Transverse colon (tissue), 4 donors: Measurements from ENCODE around the gene CRLF2. TPM values are rescaled to one million over a fixed set of nuclear protein-coding genes. Genes with fewer than 3 reads are reported as not detected.

ENCODE experiments used
- DNase-seq: peaks from one replicate; pipeline ENCODE4 v3.0.0-alpha.2; 2019
- H3K27ac ChIP-seq, 4 donors: fragments of 200-600 bp; sonication (generic); 2 replicates each; pipeline ENCODE4 v1.5.1; 2016 to 2018; ENCODE audit warnings: inconsistent platforms in 4 of 4
- H3K27me3 ChIP-seq: fragments of 200-600 bp; sonication (generic); 2 replicates; pipeline ENCODE4 v1.5.1; 2017; ENCODE audit warnings: inconsistent platforms
- H3K36me3 ChIP-seq, 4 donors: fragments of 200-600 bp; sonication (generic); 2 replicates each; pipeline ENCODE4 v1.5.1; 2017 to 2019; ENCODE audit warnings: inconsistent platforms in 4 of 4
- H3K4me1 ChIP-seq, 4 donors: fragments of 200-600 bp; sonication (generic); 2 replicates each; pipeline ENCODE4 v1.5.1; 2017 to 2020; ENCODE audit warnings: inconsistent platforms in 4 of 4
- H3K4me3 ChIP-seq, 4 donors: fragments of 200-600 bp; sonication (generic); 1 replicate in 1 of 4; 2 replicates in 3 of 4; pipeline versions ENCODE4 v1.5.1 to v1.6.1; 2017 to 2019; ENCODE audit warnings: inconsistent platforms in 4 of 4
- H3K9me3 ChIP-seq, 2 donors: fragments of 200-600 bp; sonication (generic); 2 replicates each; pipeline ENCODE4 v1.5.1; 2017 to 2019; ENCODE audit warnings: inconsistent platforms in 2 of 2
- EP300 ChIP-seq: sonication (generic); formaldehyde crosslinking; IDR thresholded peaks from one replicate; pipeline ENCODE4 v1.6.1; 2017; ENCODE audit warnings: antibody characterized with exemption, low read depth
- POLR2A ChIP-seq: fragments of 450-650 bp; IDR thresholded peaks from one replicate; pipeline ENCODE4 v1.6.1; 2016; ENCODE audit warnings: antibody characterized with exemption, mild to moderate bottlenecking, moderate library complexity
- POLR2AphosphoS5 ChIP-seq, 3 donors: sonication (generic); formaldehyde crosslinking; IDR thresholded peaks; one replicate each; pipeline ENCODE4 v1.6.1; 2016; ENCODE audit warnings: antibody characterized with exemption in 3 of 3
- WGBS, 2 donors: methylation state at CpG; one replicate each; pipeline ENCODE4 v1.1.5; 2018; ENCODE audit warnings: low coverage in 1 of 2; 5-methylcytosine and 5-hydroxymethylcytosine counted together
- in situ Hi-C, 4 donors: fragments of 200-750 bp; cut with MboI; loops; one replicate each; pipeline versions ENCODE4 v1.15.0 to v1.15.1; 2017; ENCODE audit warnings: low sequenced_read_pairs in 3 of 4, low pct_ligation_motif_present in 1 of 4, low pct_unique_long_range_greater_than_20kb in 1 of 4
- intact Hi-C: fragments of 100-400 bp; cut with DNase I; formaldehyde crosslinking; loops from one replicate; pipeline ENCODE4 v1.15.1; 2023; ENCODE audit warnings: low total_unique reads
- total RNA-seq, 4 donors: library from RNA; depleted of rRNA; stranded (reverse); fragments of >200 nt; gene quantifications; one replicate each; pipeline ENCODE4 v1.1.0, GENCODE V29; 2016
- TF ChIP-seq, protein P1 (sequence below), 5 experiments: fragments of 200-600 bp in 3 of 5; fragments of 450-650 bp in 2 of 5; sonication (generic) in 3 of 5; IDR thresholded peaks; 1 replicate in 2 of 5; 2 replicates in 3 of 5; pipeline ENCODE4 v1.5.1; 2016 to 2017; ENCODE audit warnings: antibody characterized with exemption in 5 of 5, inconsistent platforms in 3 of 5, mild to moderate bottlenecking in 2 of 5, moderate library complexity in 1 of 5

Gene CRLF2
- total RNA-seq, 4 donors from 2014 or later = 0.41 to 15.0 TPM; not detected in 2

DNA sequence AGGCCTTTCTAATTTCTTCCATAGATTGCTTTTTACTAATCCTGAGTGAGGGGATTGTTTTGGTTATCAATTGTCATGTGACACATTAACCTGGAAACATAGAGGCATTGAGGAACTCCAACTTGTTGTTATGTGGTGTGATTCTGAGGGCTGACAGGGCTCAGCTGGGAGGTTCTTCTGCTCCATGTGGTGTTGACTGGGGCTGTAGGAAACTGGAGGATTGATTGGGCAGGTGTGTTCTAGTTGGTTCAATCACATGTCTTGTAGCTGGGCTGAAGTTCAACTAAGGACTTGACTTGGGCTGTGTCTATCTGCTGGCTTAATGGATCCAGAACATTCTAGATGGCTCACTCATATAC lies 10.8 kb upstream of the CRLF2 start:
- TF ChIP-seq, protein P1, sequence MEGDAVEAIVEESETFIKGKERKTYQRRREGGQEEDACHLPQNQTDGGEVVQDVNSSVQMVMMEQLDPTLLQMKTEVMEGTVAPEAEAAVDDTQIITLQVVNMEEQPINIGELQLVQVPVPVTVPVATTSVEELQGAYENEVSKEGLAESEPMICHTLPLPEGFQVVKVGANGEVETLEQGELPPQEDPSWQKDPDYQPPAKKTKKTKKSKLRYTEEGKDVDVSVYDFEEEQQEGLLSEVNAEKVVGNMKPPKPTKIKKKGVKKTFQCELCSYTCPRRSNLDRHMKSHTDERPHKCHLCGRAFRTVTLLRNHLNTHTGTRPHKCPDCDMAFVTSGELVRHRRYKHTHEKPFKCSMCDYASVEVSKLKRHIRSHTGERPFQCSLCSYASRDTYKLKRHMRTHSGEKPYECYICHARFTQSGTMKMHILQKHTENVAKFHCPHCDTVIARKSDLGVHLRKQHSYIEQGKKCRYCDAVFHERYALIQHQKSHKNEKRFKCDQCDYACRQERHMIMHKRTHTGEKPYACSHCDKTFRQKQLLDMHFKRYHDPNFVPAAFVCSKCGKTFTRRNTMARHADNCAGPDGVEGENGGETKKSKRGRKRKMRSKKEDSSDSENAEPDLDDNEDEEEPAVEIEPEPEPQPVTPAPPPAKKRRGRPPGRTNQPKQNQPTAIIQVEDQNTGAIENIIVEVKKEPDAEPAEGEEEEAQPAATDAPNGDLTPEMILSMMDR (IDR thresholded peaks at IDR 0.05) = no peak
- TF ChIP-seq EP300 (no peak), POLR2A (no peak), POLR2AphosphoS5 (IDR thresholded peaks at IDR 0.05) (no peak)
- in situ Hi-C loops = no loop called here
- Histone ChIP-seq H3K27me3 (no peaks in the 10 kb centered on the region), H3K4me3 (no peak overlapping the region), H3K27ac (no peak overlapping the region), H3K9me3 (no peaks in the 10 kb centered on the region), H3K36me3 (no peaks in the 10 kb centered on the region), H3K4me1 (no peaks in the 10 kb centered on the region)
- no peak for DNase-seq
- intact Hi-C loops = no loop called here

DNA sequence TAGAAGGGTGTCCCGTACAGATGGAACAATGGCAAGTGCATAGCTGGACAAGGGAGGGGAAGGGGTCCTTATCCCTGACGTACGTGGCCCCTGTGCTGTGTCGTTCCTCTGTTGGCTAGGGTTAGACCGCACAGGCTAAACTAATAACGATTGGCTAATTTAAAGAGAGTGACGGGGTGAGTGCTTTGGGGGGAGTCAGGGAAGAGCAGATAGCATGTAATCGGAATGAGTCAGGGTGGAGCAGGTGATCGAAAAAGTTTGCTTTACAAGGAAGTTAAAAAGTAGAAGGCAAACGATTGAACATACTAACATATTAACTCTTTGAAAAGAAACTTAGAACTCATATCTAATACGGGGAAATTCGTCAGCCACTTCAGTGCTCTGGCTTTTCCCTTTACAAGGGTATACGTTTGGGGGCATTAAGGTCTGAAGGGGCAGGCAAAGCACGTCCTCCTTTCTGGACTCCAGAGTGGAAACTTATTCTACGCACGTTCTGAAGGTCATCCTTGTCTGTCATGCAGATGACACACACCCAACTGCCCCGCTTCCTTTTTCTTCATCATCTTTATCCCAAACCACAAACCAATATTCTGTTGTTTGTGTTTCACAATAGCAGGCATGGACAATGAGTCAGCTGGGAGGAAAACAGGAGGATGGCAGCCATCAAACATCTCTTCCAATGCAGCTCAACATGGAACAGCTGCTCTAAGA lies 10.2 kb upstream of the CRLF2 start:
- WGBS, 2 donors = 81 to 87% methylated on average over 17 of the region's 17 CpGs
- TF ChIP-seq POLR2A (no peak), EP300 (no peak), POLR2AphosphoS5 (IDR thresholded peaks at IDR 0.05) (no peak)
- TF ChIP-seq, protein P1 (IDR thresholded peaks at IDR 0.05) = no peak

DNA sequence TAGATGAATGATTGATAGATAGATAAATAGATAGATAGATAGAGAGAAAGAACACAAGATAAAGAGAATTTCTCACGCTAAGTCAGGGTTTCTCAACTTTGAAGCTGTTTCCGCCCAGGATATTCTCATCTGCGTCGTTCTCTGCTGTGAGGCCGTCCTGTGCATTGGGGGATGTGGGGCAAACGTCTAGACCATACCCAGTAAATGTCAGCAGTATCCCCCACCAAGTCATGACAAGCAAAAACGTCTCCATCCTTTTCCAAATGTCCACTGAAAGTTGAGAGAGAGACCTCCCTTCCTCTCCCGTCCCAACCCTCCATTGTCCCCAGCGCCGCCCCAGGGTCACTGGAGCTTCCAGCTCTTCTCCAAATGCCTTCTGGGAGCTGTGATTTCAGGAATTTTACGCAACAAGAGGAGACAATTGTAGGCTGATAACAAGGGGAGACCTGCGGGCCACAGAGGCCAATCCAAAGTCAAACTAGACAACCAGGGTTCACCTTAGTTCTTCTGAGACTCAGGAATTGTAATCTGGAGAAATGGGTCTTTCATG lies 8.9 kb upstream of the CRLF2 start:
- intact Hi-C loops (no loop called here), in situ Hi-C loops (no loop called here)
- Histone ChIP-seq H3K27me3 (no peaks in the 10 kb centered on the region), H3K9me3 (no peaks in the 10 kb centered on the region), H3K4me1 (no peaks in the 10 kb centered on the region), H3K4me3 (no peak overlapping the region), H3K36me3 (no peaks in the 10 kb centered on the region), H3K27ac (no peak overlapping the region)
- WGBS, 2 donors = 78 to 85% methylated on average over 5 to 12 of the region's 12 CpGs
- TF ChIP-seq POLR2A (no peak), POLR2AphosphoS5 (IDR thresholded peaks at IDR 0.05) (no peak), EP300 (no peak)
- TF ChIP-seq, protein P1 (IDR thresholded peaks at IDR 0.05) = no peak
- DNase-seq = no peak

More for the DNA sequence above, 10.2 kb upstream of the CRLF2 start:
- Histone ChIP-seq H3K36me3 (no peaks in the 10 kb centered on the region), H3K9me3 (no peaks in the 10 kb centered on the region), H3K27ac (no peak overlapping the region), H3K4me1 (no peaks in the 10 kb centered on the region), H3K4me3 (no peak overlapping the region), H3K27me3 (no peaks in the 10 kb centered on the region)
- DNase-seq = no peak
- in situ Hi-C loops = no loop called here
- intact Hi-C loops = no loop called here

DNA sequence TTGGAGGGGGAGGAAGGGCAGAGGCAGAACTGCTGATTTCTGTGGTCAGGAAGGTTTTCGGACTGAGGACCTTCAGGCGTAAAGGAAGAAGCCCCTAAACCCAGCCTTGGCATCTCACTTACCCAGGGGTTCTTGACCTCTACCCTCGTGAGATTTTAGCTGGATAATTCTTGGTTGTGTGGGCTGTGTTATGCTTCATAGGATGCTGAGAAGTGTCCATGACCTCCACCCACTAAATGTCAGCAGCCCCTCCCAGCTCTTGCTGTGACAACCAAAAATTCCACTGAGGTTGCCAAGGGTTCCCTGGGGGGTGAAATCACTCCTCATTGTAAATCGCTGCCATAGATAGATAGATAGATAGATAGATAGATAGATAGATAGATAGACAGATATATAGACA lies 5.8 kb upstream of the CRLF2 start:
- in situ Hi-C loops = no loop called here
- 75 to 100% methylated on average over 1 to 4 of the region's 4 CpGs for WGBS, 2 donors
- no peak overlapping the region for H3K4me3 ChIP-seq

More for the DNA sequence above, 5.8 kb upstream of the CRLF2 start:
- H3K36me3 ChIP-seq = no peaks in the 10 kb centered on the region
- no peak overlapping the region for H3K27ac ChIP-seq
- intact Hi-C loops = no loop called here
- H3K27me3 ChIP-seq = no peaks in the 10 kb centered on the region
- DNase-seq = no peak
- H3K4me1 ChIP-seq = no peaks in the 10 kb centered on the region
- no peaks in the 10 kb centered on the region for H3K9me3 ChIP-seq
- TF ChIP-seq, protein P1 (IDR thresholded peaks at IDR 0.05) = no peak
- TF ChIP-seq EP300 = no peak
- no peak for TF ChIP-seq POLR2AphosphoS5 (IDR thresholded peaks at IDR 0.05)
- TF ChIP-seq POLR2A = no peak
